T47D (cell line): ENCODE results near the gene FAIM.

Experiments used
- DNase-seq, 2 experiments: peaks; one replicate each; pipeline versions ENCODE4 v3.0.0 to v3.0.0-alpha.2; 2011 to 2012; ENCODE audit warnings: low read depth in 1 of 2, low spot score in 1 of 2
- JUND ChIP-seq: IDR thresholded peaks from 2 replicates; pipeline ENCODE4 v1.6.1; 2012; ENCODE audit warnings: low read depth
- in situ Hi-C: cut with HindIII; loops from 2 replicates; pipeline ENCODE4 v1.10.0; 2016; ENCODE audit warnings: low sequenced_read_pairs, low pct_unique_long_range_greater_than_20kb

FAIM gene

GRCh38 chr3:138625707-138626365, 17.3 kb downstream of the FAIM start:
- DNase-seq, result no peak
- in situ Hi-C loops, result no loop called here

GRCh38 chr3:138629526-138629925, 21.0 kb downstream of the FAIM start:
- DNase-seq, result no peak
- no peak for TF ChIP-seq JUND
- in situ Hi-C loops, result no loop called here

More at GRCh38 chr3:138625707-138626365, 17.3 kb downstream of the FAIM start:
- TF ChIP-seq JUND, result no peak

GRCh38 chr3:138638641-138639040, 30.1 kb downstream of the FAIM start:
- in situ Hi-C loops, result no loop called here
- DNase-seq, result no peak
- TF ChIP-seq JUND, result no peak

- DNase-seq, result peak in 1 of 2 experiments; percentile 36
- TF ChIP-seq JUND, result no peak
- in situ Hi-C loops, result no loop called here
Measured at GRCh38 chr3:138640537-138640936, 32.0 kb downstream of the FAIM start.

- TF ChIP-seq JUND, result no peak
- in situ Hi-C loops, result no loop called here
- no peak for DNase-seq
Measured at GRCh38 chr3:138642226-138642926, 33.8 kb downstream of the FAIM start.

- DNase-seq, result no peak
- no peak for TF ChIP-seq JUND
- in situ Hi-C loops, result no loop called here
Measured at GRCh38 chr3:138642927-138643253, 34.3 kb downstream of the FAIM start.

- no peak for TF ChIP-seq JUND
- no peak for DNase-seq
- in situ Hi-C loops, result no loop called here
Measured at GRCh38 chr3:138646008-138646407, 37.4 kb downstream of the FAIM start.

GRCh38 chr3:138646513-138646912, 37.9 kb downstream of the FAIM start:
- no peak for DNase-seq
- no peak for TF ChIP-seq JUND
- in situ Hi-C loops, result no loop called here

- DNase-seq, result no peak
- in situ Hi-C loops, result no loop called here
- TF ChIP-seq JUND, result no peak
Measured at GRCh38 chr3:138649134-138649533, 40.6 kb downstream of the FAIM start.

GRCh38 chr3:138653567-138653966, 45.0 kb downstream of the FAIM start:
- DNase-seq, result no peak
- in situ Hi-C loops, result no loop called here
- no peak for TF ChIP-seq JUND

- DNase-seq, result no peak
- in situ Hi-C loops, result no loop called here
- no peak for TF ChIP-seq JUND
Measured at GRCh38 chr3:138657508-138657907, 48.9 kb downstream of the FAIM start.

- DNase-seq, result no peak
- in situ Hi-C loops, result no loop called here
- no peak for TF ChIP-seq JUND
Measured at GRCh38 chr3:138668107-138668506, 59.5 kb downstream of the FAIM start.

GRCh38 chr3:138670407-138670806, 61.8 kb downstream of the FAIM start:
- peak; percentile 16 to 65 for DNase-seq
- in situ Hi-C loops, result no loop called here
- no peak for TF ChIP-seq JUND
